IMR-90 (cell line): ENCODE data around the gene SPTLC3. TPM values are rescaled to one million over a fixed set of nuclear protein-coding genes. Genes with fewer than 3 reads are reported as not detected.

Experiments used
- ATAC-seq: fragments of 200-7000 bp; cut with Tn5 transposase; 2 replicates; pipeline ENCODE4 v1.9.1; 2020; ENCODE audit warnings: low read depth, mild to moderate bottlenecking, moderate library complexity
- BruUV-seq: library from RNA; stranded (reverse); fragments of 400-500 nt; replicated peaks from 2 replicates; lab custom pipeline; 2021; lab: Mats Ljungman, UMichigan
- CTCF ChIA-PET: fragments of 300-600 bp; formaldehyde crosslinking; extraction: SDS; loops from one replicate; lab custom pipeline; 2021; ENCODE audit warnings: antibody characterized with exemption; lab: Yijun Ruan, JAX
- POLR2A ChIA-PET: fragments of 300-600 bp; sonication (Branson Sonifier 250); formaldehyde crosslinking; loops from one replicate; lab custom pipeline; 2022; ENCODE audit warnings: antibody characterized with exemption; ENCODE audit not compliant: unreplicated experiment; lab: Charles Lee
- DNase-seq: peaks from one replicate; pipeline ENCODE4 v3.0.0; 2013
- H2AFZ ChIP-seq: replicated peaks from 2 replicates; pipeline ENCODE3; 2013; ENCODE audit warnings: low read length, mild to moderate bottlenecking; ENCODE audit not compliant: poor library complexity
- H2AK5ac ChIP-seq: 2 replicates; pipeline ENCODE4 v1.6.1; 2013; ENCODE audit warnings: low read depth, low read length, inconsistent platforms
- H2AK9ac ChIP-seq: replicated peaks from 2 replicates; pipeline ENCODE3; 2013; ENCODE audit warnings: mild to moderate bottlenecking, low read depth, low read length, moderate library complexity; ENCODE audit not compliant: poor library complexity
- H2BK120ac ChIP-seq: 2 replicates; pipeline ENCODE4 v1.6.1; 2013; ENCODE audit warnings: low read depth, low read length, inconsistent platforms
- H2BK15ac ChIP-seq: 3 replicates; pipeline ENCODE4 v1.6.1; 2013; ENCODE audit warnings: low read depth, low read length, inconsistent platforms
- H2BK20ac ChIP-seq: 2 replicates; pipeline ENCODE4 v1.6.1; 2013; ENCODE audit warnings: low read depth, mild to moderate bottlenecking, inconsistent platforms, low read length, moderate library complexity
- H2BK5ac ChIP-seq: 2 replicates; pipeline ENCODE4 v1.6.1; 2013; ENCODE audit warnings: mild to moderate bottlenecking, low read depth, low read length, inconsistent platforms; ENCODE audit not compliant: poor library complexity, severe bottlenecking
- H3K14ac ChIP-seq: replicated peaks from 2 replicates; pipeline ENCODE4 v1.6.1; 2013; ENCODE audit warnings: low read depth, low read length, inconsistent platforms
- H3K18ac ChIP-seq: 2 replicates; pipeline ENCODE4 v1.6.1; 2013; ENCODE audit warnings: low read depth, low read length, control low read depth
- H3K23ac ChIP-seq: 2 replicates; pipeline ENCODE4 v1.6.1; 2013; ENCODE audit warnings: low read depth, low read length, inconsistent platforms
- H3K27ac ChIP-seq: 2 replicates; pipeline ENCODE4 v1.5.1; 2013; ENCODE audit warnings: mild to moderate bottlenecking, control low read depth, low read length; ENCODE audit not compliant: insufficient read depth
- H3K27me3 ChIP-seq: 2 replicates; pipeline ENCODE4 v1.6.1; 2013; ENCODE audit warnings: low read length; ENCODE audit not compliant: control insufficient read depth, insufficient read depth
- H3K36me3 ChIP-seq: 2 replicates; pipeline ENCODE4 v1.6.1; 2013; ENCODE audit warnings: low read length, mixed read lengths; ENCODE audit not compliant: control insufficient read depth, insufficient read depth
- H3K4ac ChIP-seq: 2 replicates; pipeline ENCODE4 v1.6.1; 2013; ENCODE audit warnings: low read depth, low read length, inconsistent platforms
- H3K4me1 ChIP-seq: 2 replicates; pipeline ENCODE4 v1.6.1; 2013; ENCODE audit warnings: low read length, mixed read lengths; ENCODE audit not compliant: control insufficient read depth, insufficient read depth
- H3K4me2 ChIP-seq: 2 replicates; pipeline ENCODE4 v1.6.1; 2013; ENCODE audit warnings: low read depth, mild to moderate bottlenecking, control low read depth, low read length, moderate library complexity
- H3K4me3 ChIP-seq: 2 replicates; pipeline ENCODE4 v1.5.1; 2013; ENCODE audit warnings: low read depth, mild to moderate bottlenecking, control low read depth, low read length, moderate library complexity; ENCODE audit not compliant: insufficient read depth
- H3K56ac ChIP-seq: 2 replicates; pipeline ENCODE4 v1.6.1; 2013; ENCODE audit warnings: low read length, inconsistent platforms; ENCODE audit not compliant: insufficient read depth; ENCODE audit errors: extremely low read depth
- H3K79me1 ChIP-seq, 2 experiments: 2 replicates each; pipeline ENCODE4 v1.6.1; 2013; ENCODE audit warnings: low read length in 2 of 2, inconsistent platforms in 1 of 2, low read depth in 1 of 2
- H3K9ac ChIP-seq: 2 replicates; pipeline ENCODE4 v1.6.1; 2013; ENCODE audit warnings: low read depth, low read length, control low read depth
- H3K9me1 ChIP-seq: 2 replicates; pipeline ENCODE4 v1.6.1; 2013; ENCODE audit warnings: low read length, inconsistent platforms; ENCODE audit not compliant: insufficient read depth
- H3K9me3 ChIP-seq: 2 replicates; pipeline ENCODE4 v1.6.1; 2013; ENCODE audit warnings: low read length; ENCODE audit not compliant: control insufficient read depth, insufficient read depth
- H4K20me1 ChIP-seq: 2 replicates; pipeline ENCODE4 v1.6.1; 2013; ENCODE audit warnings: low read length, inconsistent platforms; ENCODE audit not compliant: insufficient read depth
- H4K5ac ChIP-seq: 2 replicates; pipeline ENCODE4 v1.6.1; 2013; ENCODE audit warnings: mild to moderate bottlenecking, low read depth, low read length, control low read depth
- H4K8ac ChIP-seq, 2 experiments: 2 replicates each; pipeline ENCODE4 v1.6.1; 2013; ENCODE audit warnings: low read depth in 2 of 2, low read length in 2 of 2, control low read depth in 1 of 2, inconsistent platforms in 1 of 2
- H4K91ac ChIP-seq: 2 replicates; pipeline ENCODE4 v1.6.1; 2013; ENCODE audit warnings: low read depth, low read length, inconsistent platforms; ENCODE audit not compliant: insufficient read depth
- FOS ChIP-seq: fragments of 150-350 bp; IDR thresholded peaks from 2 replicates; pipeline ENCODE4 v1.6.1; 2016; ENCODE audit warnings: low read depth, low read length
- RAD21 ChIP-seq: IDR thresholded peaks from 2 replicates; pipeline ENCODE4 v1.6.1; 2012; ENCODE audit warnings: low read length, improper control_type of control experiment
- SMC3 ChIP-seq: fragments of 150-350 bp; IDR thresholded peaks from 2 replicates; pipeline ENCODE4 v1.6.1; 2016; ENCODE audit warnings: low read depth, mild to moderate bottlenecking, antibody characterized with exemption, low read length, moderate library complexity
- WGBS, 2 experiments: methylation state at CpG; one replicate each; pipeline versions ENCODE4 v1.1.5 to v1.1.7; 2013; ENCODE audit warnings: missing lambda C conversion rate in 2 of 2; ENCODE audit not compliant: insufficient read length in 1 of 2; ENCODE audit errors: extremely low coverage in 2 of 2; 5-methylcytosine and 5-hydroxymethylcytosine counted together
- dilution Hi-C: fragments of 300-500 bp; cut with HindIII; formaldehyde crosslinking; loops from one replicate; pipeline ENCODE4 v1.14.3; 2018; ENCODE audit warnings: low sequenced_read_pairs; ENCODE audit not compliant: unreplicated experiment
- in situ Hi-C: fragments of 300-500 bp; cut with MboI; formaldehyde crosslinking; loops from 3 replicates; pipeline ENCODE4 v1.14.3; 2019; ENCODE audit warnings: low sequenced_read_pairs, inconsistent platforms, mixed read lengths
- intact Hi-C: fragments of 100-400 bp; cut with micrococcal nuclease; formaldehyde crosslinking; loops from 2 replicates; pipeline ENCODE4 v1.10.0; 2022
- polyA plus RNA-seq, 3 experiments: library from polyadenylated mRNA; depleted of rRNA; stranded (reverse); fragments of >200 nt; gene quantifications; 2 replicates each; pipeline ENCODE4 v1.2.3, GENCODE V29; 2012; ENCODE audit warnings: low replicate concordance in 1 of 3
- total RNA-seq: library from RNA; depleted of rRNA; stranded (reverse); fragments of >200 nt; gene quantifications from 2 replicates; pipeline ENCODE4 v1.2.3, GENCODE V29; 2012

The SPTLC3 gene
- total and polyA plus RNA-seq, 2 of the 4 experiments (the other 2 are of a cell fraction): 0.44 to 1.6 TPM

DNA sequence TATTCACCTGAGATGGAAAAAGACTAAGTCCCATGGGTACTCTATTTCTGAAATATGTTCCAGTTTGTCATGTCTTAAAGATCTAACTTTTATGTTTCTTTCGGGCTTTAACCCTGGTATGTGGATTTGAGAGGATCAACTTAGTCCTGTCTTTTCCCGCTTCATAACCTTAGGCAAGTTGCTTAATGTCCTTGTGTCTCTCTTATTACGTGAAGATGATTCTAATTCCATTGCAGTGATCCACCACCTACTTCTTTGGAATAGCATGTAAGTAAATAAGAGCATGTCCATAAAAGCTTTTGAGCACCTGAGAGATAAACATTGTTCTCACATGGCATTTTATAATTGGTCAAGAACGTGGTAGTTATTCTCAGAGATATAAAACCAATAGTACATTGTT is 23.0 kb downstream of the SPTLC3 start:
- Histone ChIP-seq H3K4me2 (no peak overlapping the region), H4K5ac (no peak overlapping the region), H2AK5ac (no peak overlapping the region), H2BK20ac (no peak overlapping the region), H3K79me1 (no peaks in the 10 kb centered on the region), H4K20me1 (no peaks in the 10 kb centered on the region), H3K4ac (no peak overlapping the region), H3K9ac (no peak overlapping the region), H3K18ac (no peak overlapping the region), H4K91ac (no peak overlapping the region), H3K9me3 (no peaks in the 10 kb centered on the region), H3K56ac (no peak overlapping the region), H3K36me3 (no peaks in the 10 kb centered on the region), H3K4me1 (no peaks in the 10 kb centered on the region; the same call in 1 of the 2 replicates), H2BK15ac (no peak overlapping the region), H2AFZ (no peak overlapping the region), H3K4me3 (no peak overlapping the region), H3K27ac (no peak overlapping the region), H2BK120ac (no peak overlapping the region), H4K8ac (no peak overlapping the region), H3K23ac (no peak overlapping the region), H3K14ac (no peak overlapping the region), H2AK9ac (no peak overlapping the region), H2BK5ac (no peak overlapping the region), H3K9me1 (0 out of 2 replicates have a peak, but pooled peaks cover 4% of the 10 kb centered on the region), H3K27me3 (no peaks in the 10 kb centered on the region; the same call in none of the 2 replicates)
- CTCF ChIA-PET: interaction anchor here (0.6 kb wide), 1 partner anchor 115 kb away, joined by 4 read pairs; no protein-coding TSS in a partner anchor
- no TSS peak for BruUV-seq
- POLR2A ChIA-PET: no interaction called here
- intact Hi-C loops (no loop called here), dilution Hi-C loops (no loop called here), in situ Hi-C loops (no loop called here)
- TF ChIP-seq SMC3 (no peak), RAD21 (no peak), FOS (no peak)
- DNase-seq (no peak), ATAC-seq (no peak)
- no CpG with 5 or more reads among the region's 4 CpGs for WGBS, 2 experiments
